Uterus (tissue), 4 donors: ENCODE data around the gene NME2. TPM values are rescaled to one million over a fixed set of nuclear protein-coding genes. Genes with fewer than 3 reads are reported as not detected.

Source experiments
- DNase-seq, 2 donors: peaks; one replicate each; pipeline ENCODE4 v3.0.0-alpha.2; 2019 to 2020
- H3K27ac ChIP-seq, 2 donors: fragments of 200-600 bp; sonication (generic); 1 replicate in 1 of 2; 2 replicates in 1 of 2; pipeline ENCODE4 v1.5.1; 2016 to 2018
- H3K27me3 ChIP-seq, 2 donors: fragments of 200-600 bp; sonication (generic); one replicate each; pipeline ENCODE4 v1.5.1; 2018 to 2019; ENCODE audit warnings: control low read depth in 1 of 2
- H3K36me3 ChIP-seq, 2 donors: fragments of 200-600 bp; sonication (generic); one replicate each; pipeline ENCODE4 v1.5.1; 2019; ENCODE audit warnings: control low read depth in 1 of 2
- H3K4me1 ChIP-seq, 2 donors: fragments of 200-600 bp; sonication (generic); one replicate each; pipeline ENCODE4 v1.5.1; 2018 to 2019; ENCODE audit warnings: control low read depth in 1 of 2
- H3K4me3 ChIP-seq, 2 donors: fragments of 200-600 bp; sonication (generic); 1 replicate in 1 of 2; 2 replicates in 1 of 2; pipeline ENCODE4 v1.5.1; 2018 to 2019; ENCODE audit warnings: mild to moderate bottlenecking in 1 of 2
- H3K9me3 ChIP-seq, 2 donors: fragments of 200-600 bp; sonication (generic); one replicate each; pipeline ENCODE4 v1.5.1; 2019; ENCODE audit warnings: control low read depth in 1 of 2
- POLR2A ChIP-seq, 2 donors: fragments of 450-650 bp; IDR thresholded peaks; one replicate each; pipeline ENCODE4 v1.6.1; 2016; ENCODE audit warnings: antibody characterized with exemption in 2 of 2, mild to moderate bottlenecking in 1 of 2, moderate library complexity in 1 of 2
- intact Hi-C: fragments of 100-400 bp; cut with DNase I; formaldehyde crosslinking; loops from one replicate; pipeline ENCODE4 v1.15.1; 2023; ENCODE audit warnings: low total_unique reads
- total RNA-seq, 4 donors: library from RNA; depleted of rRNA in 3 of 4; stranded (reverse); fragments of >200 nt in 3 of 4; gene quantifications; one replicate each; pipeline versions ENCODE4 v1.1.0 to v1.2.4, GENCODE V29; 2014 to 2023
- TF ChIP-seq, protein P1 (sequence below), 4 experiments: fragments of 200-600 bp in 2 of 4; fragments of 450-650 bp in 2 of 4; sonication (generic) in 2 of 4; IDR thresholded peaks; one replicate each; pipeline ENCODE4 v1.5.1; 2016 to 2019; ENCODE audit warnings: antibody characterized with exemption in 4 of 4, mild to moderate bottlenecking in 2 of 4, moderate library complexity in 1 of 4
- donor health status: DM: yes; HTN: yes; CAD: no.

The NME2 gene
- total RNA-seq, 4 donors from 2014 or later = 195 to 656 (median 287) TPM

DNA sequence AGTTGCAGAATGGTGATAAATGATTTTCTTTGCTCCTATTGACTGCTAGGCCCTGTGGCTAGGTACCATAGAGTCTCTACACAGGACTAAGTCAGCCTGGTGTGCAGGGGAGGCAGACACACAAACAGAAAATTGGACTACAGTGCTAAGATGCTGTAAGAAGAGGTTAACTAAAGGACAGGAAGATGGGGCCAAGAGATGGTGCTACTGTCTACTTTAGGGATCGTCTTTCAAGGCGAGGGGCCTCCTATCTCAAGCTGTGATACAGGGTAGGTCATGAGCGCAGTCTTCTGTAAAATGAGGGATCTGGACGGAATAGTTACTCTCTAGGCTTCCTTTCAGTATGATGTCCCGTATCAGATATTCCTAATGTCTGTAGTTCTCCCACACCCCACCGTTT is 12.0 kb upstream of the NME2 start:
- no peaks in the 10 kb centered on the region for H3K27me3 ChIP-seq
- no peaks in the 10 kb centered on the region for H3K4me1 ChIP-seq
- no peaks in the 10 kb centered on the region for H3K36me3 ChIP-seq
- peak overlapping the region; percentile 65 to 74 for H3K4me3 ChIP-seq
- H3K9me3 ChIP-seq = no peaks in the 10 kb centered on the region
- H3K27ac ChIP-seq = no peak overlapping the region
- intact Hi-C loops = no loop called here
- TF ChIP-seq POLR2A (IDR thresholded peaks at IDR 0.05) = no peak
- TF ChIP-seq, protein P1, sequence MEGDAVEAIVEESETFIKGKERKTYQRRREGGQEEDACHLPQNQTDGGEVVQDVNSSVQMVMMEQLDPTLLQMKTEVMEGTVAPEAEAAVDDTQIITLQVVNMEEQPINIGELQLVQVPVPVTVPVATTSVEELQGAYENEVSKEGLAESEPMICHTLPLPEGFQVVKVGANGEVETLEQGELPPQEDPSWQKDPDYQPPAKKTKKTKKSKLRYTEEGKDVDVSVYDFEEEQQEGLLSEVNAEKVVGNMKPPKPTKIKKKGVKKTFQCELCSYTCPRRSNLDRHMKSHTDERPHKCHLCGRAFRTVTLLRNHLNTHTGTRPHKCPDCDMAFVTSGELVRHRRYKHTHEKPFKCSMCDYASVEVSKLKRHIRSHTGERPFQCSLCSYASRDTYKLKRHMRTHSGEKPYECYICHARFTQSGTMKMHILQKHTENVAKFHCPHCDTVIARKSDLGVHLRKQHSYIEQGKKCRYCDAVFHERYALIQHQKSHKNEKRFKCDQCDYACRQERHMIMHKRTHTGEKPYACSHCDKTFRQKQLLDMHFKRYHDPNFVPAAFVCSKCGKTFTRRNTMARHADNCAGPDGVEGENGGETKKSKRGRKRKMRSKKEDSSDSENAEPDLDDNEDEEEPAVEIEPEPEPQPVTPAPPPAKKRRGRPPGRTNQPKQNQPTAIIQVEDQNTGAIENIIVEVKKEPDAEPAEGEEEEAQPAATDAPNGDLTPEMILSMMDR (IDR thresholded peaks at IDR 0.05) = no peak
- no peak for DNase-seq

DNA sequence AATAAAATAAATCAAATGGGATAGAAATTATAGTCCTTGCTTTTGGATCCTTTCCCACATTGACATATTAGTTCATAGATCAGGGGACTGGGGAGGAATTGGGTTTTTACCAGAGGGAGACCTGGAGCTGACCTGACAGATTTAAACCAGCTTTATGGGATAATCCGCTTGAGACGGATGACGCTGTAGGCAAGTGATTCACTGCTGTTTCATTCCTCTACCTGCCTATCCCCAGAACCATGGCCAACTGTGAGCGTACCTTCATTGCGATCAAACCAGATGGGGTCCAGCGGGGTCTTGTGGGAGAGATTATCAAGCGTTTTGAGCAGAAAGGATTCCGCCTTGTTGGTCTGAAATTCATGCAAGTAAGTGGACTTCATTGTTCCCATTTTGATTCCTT is 10.8 kb upstream of the NME2 start:
- no peaks in the 10 kb centered on the region for H3K27me3 ChIP-seq
- H3K36me3 ChIP-seq = no peaks in the 10 kb centered on the region
- intact Hi-C loops = no loop called here
- H3K9me3 ChIP-seq = no peaks in the 10 kb centered on the region
- TF ChIP-seq, protein P1 (IDR thresholded peaks at IDR 0.05) = no peak
- no peak for TF ChIP-seq POLR2A (IDR thresholded peaks at IDR 0.05)
- H3K4me1 ChIP-seq = no peaks in the 10 kb centered on the region
- H3K4me3 ChIP-seq = no peak overlapping the region
- no peak for DNase-seq
- H3K27ac ChIP-seq = no peak overlapping the region

DNA sequence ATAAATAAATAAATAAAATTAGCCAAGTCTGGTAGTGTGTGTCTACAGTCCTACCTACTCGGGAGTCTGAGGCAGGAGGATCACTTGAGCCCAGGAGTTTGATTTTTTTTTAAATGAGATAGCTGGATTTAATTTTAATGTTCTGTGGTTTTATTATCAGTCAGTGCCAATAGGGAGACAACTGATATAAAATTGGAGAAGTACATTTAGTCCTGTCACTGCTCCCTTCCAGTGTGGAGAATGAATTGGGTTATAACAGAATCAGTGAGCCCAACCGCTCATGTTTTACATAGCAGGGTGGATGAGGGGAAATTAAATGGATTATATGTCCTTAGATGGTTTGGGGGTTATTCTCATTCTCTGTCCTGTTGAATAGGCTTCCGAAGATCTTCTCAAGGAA is 6.6 kb upstream of the NME2 start:
- Histone ChIP-seq H3K36me3 (no peaks in the 10 kb centered on the region), H3K4me3 (no peak overlapping the region), H3K27me3 (no peaks in the 10 kb centered on the region), H3K4me1 (no peaks in the 10 kb centered on the region), H3K27ac (no peak overlapping the region), H3K9me3 (no peaks in the 10 kb centered on the region)
- DNase-seq = no peak
- TF ChIP-seq, protein P1 (IDR thresholded peaks at IDR 0.05) = no peak
- TF ChIP-seq POLR2A (IDR thresholded peaks at IDR 0.05) = no peak
- intact Hi-C loops = no loop called here

DNA sequence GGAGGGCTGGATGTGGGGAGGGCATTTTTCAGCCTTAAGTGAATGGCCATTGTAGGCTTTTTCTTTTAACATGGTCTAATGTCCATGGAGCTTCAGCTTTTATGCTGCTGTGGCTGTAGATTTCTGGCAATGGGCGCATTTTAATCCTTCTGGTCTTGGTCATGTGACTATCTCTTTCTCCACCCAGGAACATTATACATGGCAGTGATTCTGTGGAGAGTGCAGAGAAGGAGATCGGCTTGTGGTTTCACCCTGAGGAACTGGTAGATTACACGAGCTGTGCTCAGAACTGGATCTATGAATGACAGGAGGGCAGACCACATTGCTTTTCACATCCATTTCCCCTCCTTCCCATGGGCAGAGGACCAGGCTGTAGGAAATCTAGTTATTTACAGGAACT is 4.7 kb upstream of the NME2 start:
- H3K27me3 ChIP-seq = no peaks in the 10 kb centered on the region
- no peaks in the 10 kb centered on the region for H3K36me3 ChIP-seq
- no peaks in the 10 kb centered on the region for H3K9me3 ChIP-seq
- H3K4me3 ChIP-seq = no peak overlapping the region
- no peak overlapping the region for H3K27ac ChIP-seq
- TF ChIP-seq, protein P1 (IDR thresholded peaks at IDR 0.05) = no peak
- TF ChIP-seq POLR2A (IDR thresholded peaks at IDR 0.05) = no peak
- H3K4me1 ChIP-seq = peaks cover 6 to 7% of the 10 kb centered on the region in 2 donors
- no peak for DNase-seq
- intact Hi-C loops = no loop called here

DNA sequence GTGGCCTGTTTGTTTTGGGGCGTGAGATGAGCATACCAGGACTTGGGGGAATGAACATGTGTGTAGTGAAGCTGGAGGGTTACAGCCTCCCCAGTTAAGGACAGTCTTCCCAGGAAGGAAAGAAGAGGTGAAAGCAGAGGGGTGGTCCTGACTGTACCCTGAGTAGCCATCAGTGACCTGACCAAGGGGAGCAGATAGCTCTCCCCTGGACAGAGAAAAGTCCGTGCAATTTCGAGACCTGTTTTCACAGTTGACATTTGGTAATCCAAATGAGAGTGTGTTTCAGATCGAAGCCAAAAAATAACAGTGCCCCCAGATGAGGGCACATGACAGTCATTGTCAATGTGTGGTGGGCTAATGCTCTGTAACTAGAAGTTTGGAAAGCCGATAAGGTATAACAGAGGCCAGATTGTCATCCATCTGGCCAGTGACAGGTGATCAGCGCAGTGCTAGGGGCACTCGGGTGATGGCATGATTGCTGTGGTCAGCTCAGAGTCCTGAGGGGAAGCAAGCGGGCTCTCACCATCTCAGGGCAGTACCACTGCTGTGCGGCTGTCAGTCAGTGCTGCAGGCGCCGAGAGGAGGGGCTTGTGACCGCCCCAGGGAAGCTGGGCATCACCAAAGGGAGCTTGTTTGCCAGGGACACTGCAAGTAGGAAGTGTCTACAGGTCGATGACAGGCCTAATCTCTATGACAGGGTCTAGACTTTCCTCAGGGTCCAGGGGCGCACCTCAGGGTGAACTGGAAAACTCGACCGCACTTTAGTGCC is 1.1 kb upstream of the NME2 start:
- no peak for TF ChIP-seq POLR2A (IDR thresholded peaks at IDR 0.05)
- TF ChIP-seq, protein P1 (IDR thresholded peaks at IDR 0.05) = no peak
- peak overlapping the region; percentile 92 to 96 for H3K27ac ChIP-seq
- no peaks in the 10 kb centered on the region for H3K27me3 ChIP-seq
- intact Hi-C loops = no loop called here
- peak overlapping the region; percentile 50 to 81 for H3K4me3 ChIP-seq
- no peak for DNase-seq
- no peaks in the 10 kb centered on the region for H3K36me3 ChIP-seq
- H3K9me3 ChIP-seq = no peaks in the 10 kb centered on the region
- peaks cover 6 to 7% of the 10 kb centered on the region in 2 donors for H3K4me1 ChIP-seq
